Measurements from ENCODE around the gene MAD1L1.

The MAD1L1 gene

DNA sequence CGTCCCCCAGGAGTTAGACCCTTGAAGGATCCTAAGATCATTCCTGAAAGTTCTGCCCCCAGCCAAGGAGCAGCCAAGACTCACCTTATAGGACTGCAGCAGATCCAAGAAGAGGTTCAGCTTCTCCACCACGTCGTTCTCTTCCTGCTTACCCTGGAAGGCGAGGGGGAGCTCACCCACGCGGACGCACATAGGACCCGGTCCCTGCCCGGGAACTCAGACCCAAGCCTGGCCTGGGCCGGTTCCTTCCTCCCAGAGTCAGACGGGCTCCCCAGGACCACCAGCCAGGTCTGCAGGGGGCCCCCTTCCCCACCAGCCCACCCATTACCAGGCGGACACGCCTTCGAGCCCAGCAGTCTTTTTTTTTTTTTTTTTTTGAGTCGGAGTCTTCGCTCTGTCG is 24.9 kb upstream of the MAD1L1 start:
- DNase-seq: no peak

GRCh38 chr7:2257046-2257551 is 24.4 kb upstream of the MAD1L1 start:
- no peak for DNase-seq

DNA sequence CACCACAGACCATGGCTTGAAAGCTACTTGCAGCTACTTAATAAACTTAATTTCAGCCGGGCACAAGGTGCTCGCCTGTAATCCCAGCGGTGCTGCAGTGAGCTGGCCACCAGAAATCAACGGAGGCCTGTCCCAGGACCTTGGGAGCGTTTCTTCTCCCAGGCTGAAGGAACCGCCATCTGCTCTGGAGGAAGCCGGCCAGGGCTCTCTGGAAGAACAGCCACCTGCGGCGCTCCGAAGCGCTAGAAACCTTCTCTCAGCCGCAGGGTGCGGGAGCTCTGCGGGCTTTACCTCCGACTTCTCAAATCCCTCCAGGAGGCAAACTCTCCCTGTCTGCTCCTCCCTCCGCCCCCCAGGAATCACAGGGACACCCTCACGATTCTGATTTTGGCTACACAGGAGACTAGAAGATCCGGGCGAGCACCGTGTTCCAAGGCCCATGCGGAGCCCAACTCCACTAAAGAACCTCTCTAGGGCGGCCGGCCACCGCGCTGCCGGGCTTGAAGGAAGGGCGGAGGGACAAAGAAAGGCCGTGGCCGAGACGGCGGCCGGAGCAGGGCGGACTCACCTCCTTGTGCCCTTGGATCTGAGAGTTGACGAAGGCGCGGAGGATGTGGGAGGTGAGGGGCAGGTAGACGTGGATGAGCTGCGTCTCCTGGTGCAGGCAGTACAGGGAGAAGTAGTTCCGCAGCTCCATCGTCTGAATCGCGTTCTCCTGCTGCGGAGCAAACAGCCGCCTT is 23.7 kb upstream of the MAD1L1 start:
- DNase-seq: no peak

DNA sequence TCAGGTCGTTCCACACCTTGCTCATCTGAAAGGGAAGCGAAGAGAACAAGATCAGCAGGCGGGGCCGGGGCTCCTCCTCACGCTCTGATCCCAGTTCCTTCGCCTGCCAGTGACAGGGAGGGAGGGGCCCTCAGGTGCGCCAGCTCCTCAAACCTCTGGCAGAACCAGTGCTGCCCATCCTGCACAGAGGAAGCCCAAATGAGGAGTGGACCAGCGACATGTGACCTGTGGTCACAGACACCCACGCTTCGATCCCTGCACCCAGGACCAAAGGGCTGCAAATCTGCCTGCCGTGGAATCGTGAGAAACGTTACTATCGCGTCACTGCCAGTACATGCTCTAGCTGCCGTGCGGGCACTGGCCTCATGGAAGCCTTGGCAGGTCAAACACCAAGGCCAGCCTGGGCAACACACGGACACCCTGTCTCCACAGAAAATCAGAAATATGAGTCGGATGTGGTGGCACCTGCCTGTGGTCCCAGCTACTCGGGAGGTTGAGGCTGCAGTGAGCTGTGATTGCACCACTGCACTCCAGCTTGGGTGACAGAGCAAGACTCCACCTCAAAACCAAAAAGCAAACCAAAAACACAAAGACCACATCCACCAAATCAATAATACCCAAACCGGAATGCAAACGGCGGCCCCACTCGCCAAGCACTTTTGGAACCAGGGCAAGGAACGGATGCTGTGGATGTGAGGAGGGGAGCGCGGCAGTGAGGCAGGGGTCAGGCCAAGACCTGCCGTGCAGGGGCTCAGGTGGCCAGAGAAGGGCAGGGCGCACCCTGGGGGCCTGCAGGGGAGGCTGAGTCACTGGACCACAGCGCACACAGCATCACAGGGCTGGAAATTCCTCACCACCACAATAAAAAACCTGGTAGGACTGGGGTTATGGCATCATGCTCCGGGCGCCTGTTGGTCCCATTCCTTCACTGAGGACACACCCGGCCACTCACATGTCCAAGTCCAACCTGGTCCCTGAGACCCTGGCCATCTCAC is 22.7 kb upstream of the MAD1L1 start:
- DNase-seq: no peak

- no peak for DNase-seq
Measured at GRCh38 chr7:2254429-2255144, 21.8 kb upstream of the MAD1L1 start.

DNA sequence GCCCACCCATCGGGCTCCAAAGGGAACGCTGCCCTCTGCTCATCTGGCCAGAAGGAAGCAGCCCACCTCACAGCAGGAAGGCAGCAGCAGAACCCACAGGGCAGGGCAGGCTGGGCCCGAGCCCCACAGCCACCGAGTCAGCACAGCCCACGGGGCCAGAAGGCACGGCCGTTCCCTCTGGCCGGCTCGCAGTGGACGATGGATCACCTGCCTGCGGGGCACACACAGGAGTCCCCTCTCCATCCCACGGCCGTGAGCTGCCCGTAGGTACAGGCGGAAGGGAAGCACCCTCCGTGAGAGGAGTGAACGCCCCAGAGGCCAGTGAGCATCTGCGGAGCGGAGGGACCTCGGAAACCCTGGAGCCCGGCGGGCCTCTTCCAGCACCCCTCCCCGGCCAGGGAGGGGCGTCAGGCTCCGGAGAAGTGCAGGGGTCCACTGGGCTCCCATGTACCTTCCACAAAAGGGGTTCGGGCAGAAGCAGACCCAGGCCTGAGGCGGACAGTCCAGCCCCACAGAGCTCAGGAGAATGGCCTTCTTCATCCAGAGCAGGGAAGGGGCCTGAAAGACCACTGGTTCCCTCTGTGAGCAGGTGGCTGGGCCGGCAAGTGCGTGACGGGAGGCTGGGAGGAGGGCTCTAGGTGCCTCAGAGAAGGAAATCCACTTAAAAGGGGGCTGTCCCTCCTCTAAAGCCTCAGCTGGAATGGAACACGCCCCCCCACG is 20.9 kb upstream of the MAD1L1 start:
- DNase-seq: no peak

DNA sequence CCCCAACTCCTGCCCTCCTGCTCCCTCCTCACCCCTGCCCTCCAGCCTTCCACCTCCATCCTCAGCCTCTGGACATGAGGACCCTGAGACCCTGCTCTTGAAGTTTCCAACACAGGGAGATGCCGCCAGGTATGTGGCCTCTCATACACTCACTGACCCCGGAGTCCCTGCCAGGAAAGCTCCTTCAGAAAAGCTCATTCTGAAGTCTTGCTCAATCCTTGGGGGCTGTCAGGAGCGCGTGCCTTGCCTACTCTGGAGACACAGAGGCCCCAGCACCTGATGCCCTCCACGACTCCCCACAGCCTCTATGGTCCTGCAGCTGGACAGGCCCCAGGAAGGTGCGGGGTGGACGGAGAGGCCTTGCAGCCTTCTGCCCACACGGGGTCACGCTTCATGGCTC is 20.3 kb upstream of the MAD1L1 start:
- DNase-seq: no peak

DNA sequence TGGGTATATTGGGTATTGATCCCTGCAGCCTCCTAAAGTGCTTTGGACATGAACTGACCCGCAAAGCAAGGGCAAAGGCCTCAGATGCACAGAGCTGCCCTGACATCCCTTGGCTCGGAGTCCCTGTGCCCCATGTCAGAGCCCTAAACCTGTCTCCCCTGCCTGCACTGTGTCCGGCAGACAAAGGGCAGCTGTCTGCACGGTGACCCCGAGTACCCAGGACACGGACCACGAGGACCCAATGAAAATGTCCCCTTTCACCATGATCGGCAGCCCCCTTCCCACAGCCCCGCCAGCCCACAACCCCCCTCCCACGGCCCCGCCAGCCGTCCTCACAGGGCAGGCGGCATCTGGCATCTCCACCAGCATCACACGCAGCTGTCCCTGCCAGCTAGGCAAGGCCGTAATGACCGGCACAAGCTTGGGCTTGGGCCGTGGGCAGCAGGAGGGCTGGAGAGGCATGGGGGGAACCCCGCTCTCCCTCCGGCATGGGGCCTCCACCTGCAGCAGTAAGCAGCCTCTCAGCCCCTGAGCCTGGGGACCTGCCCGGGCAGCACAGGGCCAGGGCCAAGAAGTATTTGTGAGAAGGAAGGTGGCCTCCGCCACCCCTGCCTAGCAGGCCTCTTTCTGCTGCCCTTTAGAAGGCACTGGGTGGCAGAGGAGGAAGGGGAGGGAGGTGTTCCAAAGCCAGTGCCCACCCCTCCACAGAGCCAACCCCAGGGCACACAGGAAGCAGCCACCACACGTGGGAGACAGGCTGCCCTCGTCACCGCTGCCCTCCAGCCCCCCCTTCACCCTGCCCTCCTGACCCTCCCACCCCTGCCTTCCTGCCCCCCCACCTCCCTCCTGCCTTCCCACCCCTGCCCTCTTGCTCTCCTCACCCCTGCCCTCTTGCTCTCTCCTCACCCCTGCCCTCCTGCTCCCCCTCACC is 19.4 kb upstream of the MAD1L1 start:
- DNase-seq: no peak

GRCh38 chr7:2251381-2251780 is 18.6 kb upstream of the MAD1L1 start:
- no peak for DNase-seq

DNA sequence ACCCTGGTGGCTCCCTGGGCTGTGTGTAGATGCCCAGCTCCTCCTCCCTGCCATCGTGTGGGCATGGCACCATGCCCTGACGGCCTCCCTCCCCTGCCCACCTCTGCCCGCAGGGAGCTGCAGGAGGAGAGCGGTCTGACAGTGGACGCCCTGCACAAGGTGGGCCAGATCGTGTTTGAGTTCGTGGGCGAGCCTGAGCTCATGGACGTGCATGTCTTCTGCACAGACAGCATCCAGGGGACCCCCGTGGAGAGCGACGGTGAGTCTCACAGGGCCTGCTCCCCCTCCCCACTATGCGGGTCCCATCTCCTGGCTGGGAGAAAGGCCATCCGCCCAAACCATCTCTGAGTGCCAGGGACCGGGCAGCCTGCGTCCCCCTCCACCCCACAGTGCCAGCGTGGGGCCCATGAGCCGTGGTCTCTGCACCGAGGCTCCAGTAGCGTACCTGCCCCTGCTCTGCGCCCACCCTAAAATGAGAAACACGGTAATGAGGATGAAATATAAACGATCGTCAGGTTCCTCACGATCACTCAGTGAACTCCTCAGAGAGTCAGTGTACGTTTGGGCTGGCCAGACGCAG is 17.1 kb upstream of the MAD1L1 start:
- no peak for DNase-seq

GRCh38 chr7:2248984-2249694 is 16.4 kb upstream of the MAD1L1 start:
- no peak for DNase-seq

- no peak for DNase-seq
Measured at GRCh38 chr7:2247141-2247995, 14.6 kb upstream of the MAD1L1 start.

- DNase-seq: no peak
Measured at GRCh38 chr7:2245883-2246675, 13.3 kb upstream of the MAD1L1 start.

- DNase-seq: no peak
Measured at GRCh38 chr7:2244404-2244995, 11.8 kb upstream of the MAD1L1 start.

GRCh38 chr7:2243458-2243857 is 10.7 kb upstream of the MAD1L1 start:
- no peak for DNase-seq

DNA sequence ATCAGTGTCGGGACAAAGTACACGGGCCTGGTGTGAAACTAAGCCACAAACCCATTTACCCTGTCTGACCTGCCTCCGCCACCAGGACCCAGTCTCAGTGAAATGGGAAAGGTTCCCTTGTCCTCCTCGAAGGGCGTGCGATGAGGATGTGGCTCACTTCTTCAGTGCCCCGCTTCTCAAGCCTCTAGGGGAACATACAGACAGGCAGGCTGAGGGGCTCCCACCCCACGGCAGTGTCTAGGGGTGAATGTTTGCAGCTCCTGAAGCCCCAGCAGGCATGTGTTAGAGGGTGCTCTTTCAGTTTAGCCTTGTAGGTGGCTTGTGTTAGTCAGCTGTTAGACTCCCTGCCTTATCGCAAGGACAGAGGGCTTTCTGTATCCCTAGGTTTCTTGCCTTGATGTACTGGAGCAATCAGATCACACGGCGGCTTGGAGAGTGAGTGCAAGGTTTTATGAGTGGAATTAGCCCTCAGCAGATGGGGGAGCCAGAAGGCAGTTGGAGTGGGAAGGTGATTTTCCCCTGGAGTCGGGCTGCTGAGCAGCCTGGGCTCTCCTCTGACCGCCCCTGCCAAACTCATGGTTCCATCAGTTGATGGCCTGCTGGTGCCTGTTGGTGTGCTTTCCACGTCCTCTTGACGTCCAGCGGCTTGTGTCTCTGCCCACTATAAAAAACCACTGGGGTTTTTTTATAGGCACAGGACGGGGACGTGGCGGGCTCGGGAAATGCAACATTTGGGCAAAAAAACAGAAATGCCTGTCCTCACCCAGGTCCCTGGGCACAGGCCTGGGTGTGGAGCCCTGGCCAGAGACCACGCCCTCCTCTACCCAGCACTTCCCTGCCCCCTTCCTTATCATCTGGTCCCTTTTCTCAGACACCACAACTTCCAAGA is 10.0 kb upstream of the MAD1L1 start:
- DNase-seq: no peak

Measured in NCI-H774 (cell line).